Mesenchymal stem cell (in vitro differentiated cells and primary cell): ENCODE measurements around the gene MFSD6L.

Source experiments
- DNase-seq: peaks from one replicate; pipeline ENCODE4 v3.0.0-alpha.2; 2013
- H2AFZ ChIP-seq: one replicate; pipeline ENCODE4 v1.6.1; 2013; ENCODE audit warnings: low read depth, mild to moderate bottlenecking, control low read depth, inconsistent platforms, low read length, moderate library complexity
- H2AK5ac ChIP-seq: 2 replicates; pipeline ENCODE4 v1.6.1; 2013; ENCODE audit warnings: low read length, moderate library complexity, mild to moderate bottlenecking, inconsistent platforms; ENCODE audit not compliant: severe bottlenecking
- H2BK120ac ChIP-seq: one replicate; pipeline ENCODE4 v1.6.1; 2013; ENCODE audit warnings: low read depth, mild to moderate bottlenecking, inconsistent platforms, low read length, moderate library complexity
- H2BK12ac ChIP-seq, 2 experiments: one replicate each; pipeline ENCODE4 v1.6.1; 2013; ENCODE audit warnings: inconsistent platforms in 2 of 2, low read length in 2 of 2, mild to moderate bottlenecking in 2 of 2, moderate library complexity in 2 of 2, control low read depth in 1 of 2
- H2BK15ac ChIP-seq: one replicate; pipeline ENCODE4 v1.6.1; 2013; ENCODE audit warnings: mild to moderate bottlenecking, low read depth, inconsistent platforms; ENCODE audit not compliant: poor library complexity, severe bottlenecking
- H2BK5ac ChIP-seq: 2 replicates; pipeline ENCODE4 v1.6.1; 2013; ENCODE audit warnings: low read depth, mild to moderate bottlenecking, low read length, control low read depth, inconsistent platforms; ENCODE audit not compliant: poor library complexity, severe bottlenecking
- H3K14ac ChIP-seq, 2 experiments: one replicate each; pipeline ENCODE4 v1.6.1; 2013; ENCODE audit warnings: inconsistent platforms in 2 of 2, low read length in 2 of 2, control low read depth in 1 of 2, mild to moderate bottlenecking in 1 of 2, moderate library complexity in 1 of 2
- H3K18ac ChIP-seq, 2 experiments: one replicate each; pipeline ENCODE4 v1.6.1; 2013; ENCODE audit warnings: inconsistent platforms in 2 of 2, low read length in 2 of 2, control low read depth in 1 of 2, low read depth in 1 of 2, mild to moderate bottlenecking in 1 of 2
- H3K23ac ChIP-seq, 2 experiments: one replicate each; pipeline ENCODE4 v1.6.1; 2013; ENCODE audit warnings: inconsistent platforms in 2 of 2, low read length in 2 of 2, mild to moderate bottlenecking in 2 of 2, moderate library complexity in 2 of 2, control low read depth in 1 of 2
- H3K27ac ChIP-seq: 2 replicates; pipeline ENCODE4 v1.5.1; 2013; ENCODE audit warnings: mild to moderate bottlenecking, moderate library complexity, low read length, control low read depth, inconsistent platforms; ENCODE audit not compliant: poor library complexity, severe bottlenecking
- H3K27me3 ChIP-seq, 2 experiments: 2 replicates each; pipeline versions ENCODE4 v1.6.1 to v1.7.0; 2013; ENCODE audit warnings: low read length in 2 of 2, mild to moderate bottlenecking in 2 of 2, moderate library complexity in 2 of 2, control low read depth in 1 of 2, inconsistent platforms in 1 of 2; ENCODE audit not compliant: control insufficient read depth in 1 of 2, insufficient read depth in 1 of 2
- H3K36me3 ChIP-seq, 2 experiments: 2 replicates each; pipeline versions ENCODE4 v1.6.1 to v1.7.0; 2013; ENCODE audit warnings: low read length in 2 of 2, control low read depth in 1 of 2, inconsistent platforms in 1 of 2, low read depth in 1 of 2, mild to moderate bottlenecking in 1 of 2; ENCODE audit not compliant: insufficient read depth in 2 of 2, control insufficient read depth in 1 of 2
- H3K4ac ChIP-seq, 2 experiments: one replicate each; pipeline ENCODE4 v1.6.1; 2013; ENCODE audit warnings: inconsistent platforms in 2 of 2, low read length in 2 of 2, mild to moderate bottlenecking in 2 of 2, moderate library complexity in 2 of 2, control low read depth in 1 of 2, low read depth in 1 of 2
- H3K4me1 ChIP-seq: 2 replicates; pipeline ENCODE4 v1.6.1; 2013; ENCODE audit warnings: low read depth, low read length, control low read depth; ENCODE audit not compliant: control insufficient read depth, insufficient read depth
- H3K4me2 ChIP-seq: 2 replicates; pipeline ENCODE4 v1.6.1; 2013; ENCODE audit warnings: low read length, mild to moderate bottlenecking, inconsistent platforms; ENCODE audit not compliant: poor library complexity, severe bottlenecking
- H3K4me3 ChIP-seq, 2 experiments: 2 replicates each; pipeline versions ENCODE4 v1.5.1 to v1.7.0; 2013; ENCODE audit warnings: low read length in 2 of 2, mild to moderate bottlenecking in 2 of 2, control low read depth in 1 of 2, low read depth in 1 of 2; ENCODE audit not compliant: insufficient read depth in 1 of 2
- H3K79me1 ChIP-seq: replicated peaks from 2 replicates; pipeline ENCODE4 v1.6.1; 2013; ENCODE audit warnings: mild to moderate bottlenecking, control low read depth, low read length, inconsistent platforms; ENCODE audit not compliant: poor library complexity, severe bottlenecking
- H3K9ac ChIP-seq: 2 replicates; pipeline ENCODE4 v1.7.0; 2013; ENCODE audit warnings: mild to moderate bottlenecking, low read length, moderate library complexity
- H3K9me3 ChIP-seq: 2 replicates; pipeline ENCODE4 v1.7.0; 2013; ENCODE audit warnings: mild to moderate bottlenecking, low read length; ENCODE audit not compliant: control insufficient read depth
- H4K8ac ChIP-seq: one replicate; pipeline ENCODE4 v1.6.1; 2013; ENCODE audit warnings: inconsistent platforms, mild to moderate bottlenecking, low read length, moderate library complexity
- H4K91ac ChIP-seq: one replicate; pipeline ENCODE4 v1.6.1; 2013; ENCODE audit warnings: mild to moderate bottlenecking, low read length, inconsistent platforms
- WGBS: methylation state at CpG from one replicate; pipeline ENCODE4 v1.1.7; 2013; ENCODE audit warnings: mixed read lengths; 5-methylcytosine and 5-hydroxymethylcytosine counted together

Gene MFSD6L

GRCh38 chr17:8823279-8823678 is 24.1 kb upstream of the MFSD6L start:
- Histone ChIP-seq H3K4me2 (no peak overlapping the region), H3K79me1 (no peaks in the 10 kb centered on the region), H3K9ac (no peak overlapping the region), H3K4me1 (peaks cover 2% of the 10 kb centered on the region), H2BK120ac (no peak overlapping the region), H3K36me3 (no peaks in the 10 kb centered on the region), H3K27me3 (peaks cover 0 to 13% of the 10 kb centered on the region in 2 experiments), H3K27ac (no peak overlapping the region), H2BK12ac (no peak overlapping the region), H2AK5ac (no peak overlapping the region), H2BK15ac (no peak overlapping the region), H3K9me3 (peaks cover 16% of the 10 kb centered on the region), H4K91ac (no peak overlapping the region), H3K14ac (no peak overlapping the region), H2AFZ (no peak overlapping the region), H3K18ac (no peak overlapping the region), H4K8ac (no peak overlapping the region), H2BK5ac (no peak overlapping the region), H3K4me3 (no peak overlapping the region), H3K23ac (no peak overlapping the region), H3K4ac (no peak overlapping the region)
- DNase-seq = no peak
- WGBS = 90% methylated on average over 4 of the region's 5 CpGs

GRCh38 chr17:8822401-8823035 is 23.4 kb upstream of the MFSD6L start:
- no peak overlapping the region for H2BK120ac ChIP-seq
- WGBS = 69% methylated on average over 5 of the region's 5 CpGs
- H2AK5ac ChIP-seq = no peak overlapping the region
- H2BK5ac ChIP-seq = no peak overlapping the region
- H2AFZ ChIP-seq = no peak overlapping the region
- no peak for DNase-seq
- no peak overlapping the region for H3K23ac ChIP-seq
- no peak overlapping the region for H3K9ac ChIP-seq
- H4K91ac ChIP-seq = no peak overlapping the region
- no peak overlapping the region for H3K27ac ChIP-seq
- no peak overlapping the region for H3K4me2 ChIP-seq
- H3K4me3 ChIP-seq = no peak overlapping the region
- no peak overlapping the region for H2BK12ac ChIP-seq
- H3K79me1 ChIP-seq = no peaks in the 10 kb centered on the region
- no peaks in the 10 kb centered on the region for H3K36me3 ChIP-seq
- peaks cover 0 to 16% of the 10 kb centered on the region in 2 experiments for H3K27me3 ChIP-seq
- no peak overlapping the region for H3K18ac ChIP-seq
- no peak overlapping the region for H2BK15ac ChIP-seq
- H4K8ac ChIP-seq = no peak overlapping the region
- no peak overlapping the region for H3K4ac ChIP-seq
- H3K9me3 ChIP-seq = peaks cover 16% of the 10 kb centered on the region
- H3K4me1 ChIP-seq = no peaks in the 10 kb centered on the region
- no peak overlapping the region for H3K14ac ChIP-seq

- no peak overlapping the region for H2BK5ac ChIP-seq
- H3K36me3 ChIP-seq = no peaks in the 10 kb centered on the region
- H2BK120ac ChIP-seq = no peak overlapping the region
- 74% methylated on average over 9 of the region's 10 CpGs for WGBS
- H3K14ac ChIP-seq = no peak overlapping the region
- H3K4ac ChIP-seq = no peak overlapping the region
- no peak overlapping the region for H4K91ac ChIP-seq
- H3K27ac ChIP-seq = no peak overlapping the region
- H4K8ac ChIP-seq = no peak overlapping the region
- H2BK15ac ChIP-seq = no peak overlapping the region
- H3K79me1 ChIP-seq = no peaks in the 10 kb centered on the region
- no peaks in the 10 kb centered on the region for H3K4me1 ChIP-seq
- H3K9me3 ChIP-seq = peaks cover 16% of the 10 kb centered on the region
- no peak for DNase-seq
- H3K23ac ChIP-seq = peak overlapping the region in 1 of 2 experiments; percentile 48
- H3K27me3 ChIP-seq = peaks cover 0 to 13% of the 10 kb centered on the region in 2 experiments
- H2BK12ac ChIP-seq = no peak overlapping the region
- no peak overlapping the region for H2AK5ac ChIP-seq
- H3K4me2 ChIP-seq = no peak overlapping the region
- no peak overlapping the region for H2AFZ ChIP-seq
- H3K4me3 ChIP-seq = no peak overlapping the region
- no peak overlapping the region for H3K9ac ChIP-seq
- no peak overlapping the region for H3K18ac ChIP-seq
Measured at GRCh38 chr17:8821446-8822105, 22.4 kb upstream of the MFSD6L start.

- Histone ChIP-seq H3K79me1 (no peaks in the 10 kb centered on the region), H3K4me3 (no peak overlapping the region), H2AFZ (no peak overlapping the region), H3K27ac (no peak overlapping the region), H2BK12ac (no peak overlapping the region), H4K91ac (no peak overlapping the region), H2BK15ac (no peak overlapping the region), H3K14ac (no peak overlapping the region), H3K9ac (no peak overlapping the region), H2AK5ac (no peak overlapping the region), H2BK5ac (no peak overlapping the region), H3K23ac (no peak overlapping the region), H2BK120ac (no peak overlapping the region), H3K18ac (no peak overlapping the region), H3K27me3 (peaks cover 0 to 21% of the 10 kb centered on the region in 2 experiments), H3K4ac (no peak overlapping the region), H4K8ac (no peak overlapping the region), H3K36me3 (no peaks in the 10 kb centered on the region), H3K9me3 (peaks cover 14% of the 10 kb centered on the region), H3K4me1 (no peaks in the 10 kb centered on the region), H3K4me2 (no peak overlapping the region)
- WGBS = 85% methylated on average over 7 of the region's 8 CpGs
- DNase-seq = no peak
Measured at GRCh38 chr17:8820311-8821010, 21.3 kb upstream of the MFSD6L start.
